Central memory CD8-positive, alpha-beta T cell (primary cell): ENCODE measurements around the gene RUNX3.
"Not testable (repeated sequence)": the region's sequence is repeated elsewhere in the genome, so short reads cannot be mapped to it uniquely, and the experiment has no call there.

ENCODE experiments used
- ATAC-seq: fragments of 150-1000 bp; cut with Tn5 transposase; replicated peaks from 2 replicates; pipeline ENCODE4 v1.10.0; 2022; ENCODE audit warnings: mild to moderate bottlenecking, moderate FRiP score, moderate number of reproducible peaks; ENCODE audit not compliant: poor library complexity, severe bottlenecking; ENCODE audit errors: extremely low read depth
- DNase-seq, 2 donors: peaks; one replicate each; pipeline ENCODE4 v3.0.0; 2021; ENCODE audit warnings: low spot score in 2 of 2
- H3K27ac Mint-ChIP-seq: one replicate; pipeline ENCODE4 v1.8.0; 2022; ENCODE audit warnings: low read depth, mild to moderate bottlenecking, moderate library complexity, mixed read lengths
- H3K27me3 Mint-ChIP-seq: one replicate; pipeline ENCODE4 v1.8.0; 2022; ENCODE audit warnings: mixed read lengths
- H3K36me3 Mint-ChIP-seq: one replicate; pipeline ENCODE4 v1.8.0; 2022; ENCODE audit warnings: mild to moderate bottlenecking, moderate library complexity, mixed read lengths; ENCODE audit not compliant: insufficient read depth
- H3K4me1 Mint-ChIP-seq: one replicate; pipeline ENCODE4 v1.8.0; 2022; ENCODE audit warnings: mixed read lengths
- H3K4me3 Mint-ChIP-seq: one replicate; pipeline ENCODE4 v1.8.0; 2022; ENCODE audit warnings: mild to moderate bottlenecking, moderate library complexity, mixed read lengths
- H3K9me3 Mint-ChIP-seq: one replicate; pipeline ENCODE4 v1.8.0; 2022; ENCODE audit warnings: mixed read lengths

The RUNX3 gene

DNA sequence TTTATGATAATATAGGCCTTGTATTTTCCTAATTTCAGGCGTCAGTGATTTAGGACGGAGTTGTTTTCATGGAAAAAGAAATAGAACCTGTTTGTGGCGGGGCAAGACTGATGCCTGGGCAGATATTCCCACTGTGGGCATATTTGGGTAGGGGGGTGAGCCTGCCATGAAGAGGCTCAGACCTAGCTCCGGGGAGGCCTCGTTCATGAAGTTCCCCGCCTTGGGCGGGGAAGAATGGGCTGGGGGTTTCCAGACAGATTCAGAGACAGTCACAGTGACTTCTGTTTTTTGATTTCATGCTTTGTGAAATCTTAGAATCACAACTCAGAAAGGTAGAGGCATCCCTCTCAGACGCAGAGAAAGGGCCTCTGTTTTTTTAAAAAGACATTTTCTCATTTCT lies 36.1 kb downstream of the RUNX3 start:
- peak overlapping the region; percentile 32 for H3K27ac Mint-ChIP-seq
- H3K4me3 Mint-ChIP-seq: no peak overlapping the region
- ATAC-seq (no peak), DNase-seq (peak in 1 of 2 donors; percentile 7)
- H3K9me3 Mint-ChIP-seq: peaks cover 6% of the 10 kb centered on the region
- H3K36me3 Mint-ChIP-seq: peaks cover 15% of the 10 kb centered on the region
- no peaks in the 10 kb centered on the region for H3K27me3 Mint-ChIP-seq
- H3K4me1 Mint-ChIP-seq: peaks cover 20% of the 10 kb centered on the region

- no peak for DNase-seq
- H3K36me3 Mint-ChIP-seq: peaks cover 15% of the 10 kb centered on the region
- no peak overlapping the region for H3K27ac Mint-ChIP-seq
- no peak overlapping the region for H3K4me3 Mint-ChIP-seq
- no peak for ATAC-seq
- peaks cover 17% of the 10 kb centered on the region for H3K4me1 Mint-ChIP-seq
- H3K27me3 Mint-ChIP-seq: no peaks in the 10 kb centered on the region
- H3K9me3 Mint-ChIP-seq: peaks cover 6% of the 10 kb centered on the region
These were observed 36.6 kb downstream of the RUNX3 start for GRCh38 chr1:24893431-24893830.

GRCh38 chr1:24892188-24893153 lies 37.6 kb downstream of the RUNX3 start:
- H3K36me3 Mint-ChIP-seq: peaks cover 15% of the 10 kb centered on the region
- ATAC-seq: no peak
- H3K9me3 Mint-ChIP-seq: peaks cover 6% of the 10 kb centered on the region
- peaks cover 8% of the 10 kb centered on the region for H3K4me1 Mint-ChIP-seq
- H3K4me3 Mint-ChIP-seq: no peak overlapping the region
- peak in 1 of 2 donors; percentile 9 for DNase-seq
- no peaks in the 10 kb centered on the region for H3K27me3 Mint-ChIP-seq
- H3K27ac Mint-ChIP-seq: peak overlapping the region; percentile 11

DNA sequence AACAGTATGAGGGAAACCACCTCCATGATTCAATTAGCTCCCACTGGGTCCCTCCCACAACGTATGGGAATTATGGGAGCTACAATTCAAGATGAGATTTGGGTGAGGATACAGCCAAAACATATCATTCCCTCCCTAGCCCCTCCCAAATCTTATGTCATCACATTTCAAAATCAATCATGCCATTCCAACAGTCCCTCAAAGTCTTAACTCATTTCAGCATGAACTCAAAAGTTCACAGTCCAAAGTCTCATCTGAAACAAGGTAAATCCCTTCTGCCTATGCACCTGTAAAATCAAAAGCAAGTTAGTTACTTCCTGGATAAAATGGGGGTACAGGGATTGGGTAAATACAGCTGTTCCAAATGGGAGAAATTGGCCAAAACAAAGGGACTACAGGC lies 38.7 kb downstream of the RUNX3 start:
- H3K27ac Mint-ChIP-seq, H3K9me3 Mint-ChIP-seq, H3K4me3 Mint-ChIP-seq, H3K27me3 Mint-ChIP-seq, H3K4me1 Mint-ChIP-seq, DNase-seq, ATAC-seq: not testable (repeated sequence)
- peaks cover 15% of the 10 kb centered on the region for H3K36me3 Mint-ChIP-seq

- Mint-ChIP-seq H3K27me3 (no peaks in the 10 kb centered on the region), H3K9me3 (peaks cover 6% of the 10 kb centered on the region), H3K27ac (no peak overlapping the region), H3K36me3 (peaks cover 15% of the 10 kb centered on the region), H3K4me3 (no peak overlapping the region), H3K4me1 (no peaks in the 10 kb centered on the region)
- no peak for DNase-seq
- no peak for ATAC-seq
These were observed 39.2 kb downstream of the RUNX3 start for GRCh38 chr1:24890887-24891286.

GRCh38 chr1:24888971-24889676 lies 41.0 kb downstream of the RUNX3 start:
- no peak for DNase-seq
- Mint-ChIP-seq H3K36me3 (peaks cover 15% of the 10 kb centered on the region), H3K4me1 (no peaks in the 10 kb centered on the region), H3K27me3 (no peaks in the 10 kb centered on the region), H3K27ac (no peak overlapping the region), H3K4me3 (no peak overlapping the region), H3K9me3 (peaks cover 15% of the 10 kb centered on the region)
- ATAC-seq: no peak

- Mint-ChIP-seq H3K27ac (no peak overlapping the region), H3K36me3 (peaks cover 12% of the 10 kb centered on the region), H3K27me3 (no peaks in the 10 kb centered on the region), H3K4me3 (no peak overlapping the region), H3K4me1 (no peaks in the 10 kb centered on the region), H3K9me3 (peaks cover 17% of the 10 kb centered on the region)
- DNase-seq: no peak
- ATAC-seq: no peak
These were observed 41.8 kb downstream of the RUNX3 start for GRCh38 chr1:24888061-24888970.

DNA sequence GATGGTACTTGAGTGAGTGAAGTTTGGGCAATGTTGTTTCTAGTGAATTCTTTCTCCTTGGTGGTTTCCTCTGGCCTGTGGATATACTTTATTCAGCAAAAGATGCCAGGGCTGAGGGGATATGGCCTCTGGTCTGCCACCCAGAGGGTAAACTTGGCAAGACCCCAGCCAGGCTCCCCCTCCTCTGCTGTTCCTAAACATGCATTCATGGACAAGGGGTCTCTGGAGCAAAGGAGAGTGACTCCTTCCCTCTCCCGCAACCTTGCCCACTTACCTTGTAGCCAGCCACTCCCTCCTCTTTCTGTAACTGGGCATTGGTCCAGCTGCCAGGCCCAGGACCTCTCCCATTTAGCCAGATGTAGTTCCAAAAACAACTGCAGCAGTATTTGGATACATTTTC lies 43.8 kb downstream of the RUNX3 start:
- Mint-ChIP-seq H3K4me3 (no peak overlapping the region), H3K36me3 (peaks cover 12% of the 10 kb centered on the region), H3K9me3 (peaks cover 11% of the 10 kb centered on the region), H3K27ac (no peak overlapping the region), H3K27me3 (no peaks in the 10 kb centered on the region), H3K4me1 (no peaks in the 10 kb centered on the region)
- no peak for ATAC-seq
- no peak for DNase-seq

- Mint-ChIP-seq H3K27me3 (no peaks in the 10 kb centered on the region), H3K9me3 (peaks cover 11% of the 10 kb centered on the region), H3K27ac (no peak overlapping the region), H3K4me3 (no peak overlapping the region), H3K36me3 (peaks cover 11% of the 10 kb centered on the region), H3K4me1 (no peaks in the 10 kb centered on the region)
- DNase-seq (no peak), ATAC-seq (no peak)
These were observed 45.3 kb downstream of the RUNX3 start for GRCh38 chr1:24884751-24885150.

DNA sequence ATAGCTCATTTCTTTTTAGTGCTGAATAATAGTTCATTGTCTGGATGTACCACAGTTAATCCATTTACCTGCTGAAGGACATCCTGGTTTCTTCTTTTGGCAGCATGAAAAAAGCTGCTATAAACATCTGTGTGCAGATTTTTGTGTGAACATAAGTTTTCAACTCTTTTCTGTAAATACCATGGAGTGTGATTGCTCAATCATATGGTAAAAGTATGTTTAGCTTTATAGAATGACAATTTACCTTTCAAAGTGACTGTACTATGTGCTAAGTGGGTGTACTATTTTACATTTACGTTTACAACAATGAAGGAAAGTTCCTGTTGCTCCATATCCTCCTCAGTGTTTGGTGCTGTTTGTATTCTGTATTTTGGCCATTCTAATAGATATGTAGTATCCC lies 49.0 kb downstream of the RUNX3 start:
- no peaks in the 10 kb centered on the region for H3K27me3 Mint-ChIP-seq
- no peak overlapping the region for H3K27ac Mint-ChIP-seq
- H3K9me3 Mint-ChIP-seq: peaks cover 11% of the 10 kb centered on the region
- DNase-seq: no peak
- no peak for ATAC-seq
- no peaks in the 10 kb centered on the region for H3K4me1 Mint-ChIP-seq
- H3K36me3 Mint-ChIP-seq: peaks cover 2% of the 10 kb centered on the region
- H3K4me3 Mint-ChIP-seq: no peak overlapping the region

DNA sequence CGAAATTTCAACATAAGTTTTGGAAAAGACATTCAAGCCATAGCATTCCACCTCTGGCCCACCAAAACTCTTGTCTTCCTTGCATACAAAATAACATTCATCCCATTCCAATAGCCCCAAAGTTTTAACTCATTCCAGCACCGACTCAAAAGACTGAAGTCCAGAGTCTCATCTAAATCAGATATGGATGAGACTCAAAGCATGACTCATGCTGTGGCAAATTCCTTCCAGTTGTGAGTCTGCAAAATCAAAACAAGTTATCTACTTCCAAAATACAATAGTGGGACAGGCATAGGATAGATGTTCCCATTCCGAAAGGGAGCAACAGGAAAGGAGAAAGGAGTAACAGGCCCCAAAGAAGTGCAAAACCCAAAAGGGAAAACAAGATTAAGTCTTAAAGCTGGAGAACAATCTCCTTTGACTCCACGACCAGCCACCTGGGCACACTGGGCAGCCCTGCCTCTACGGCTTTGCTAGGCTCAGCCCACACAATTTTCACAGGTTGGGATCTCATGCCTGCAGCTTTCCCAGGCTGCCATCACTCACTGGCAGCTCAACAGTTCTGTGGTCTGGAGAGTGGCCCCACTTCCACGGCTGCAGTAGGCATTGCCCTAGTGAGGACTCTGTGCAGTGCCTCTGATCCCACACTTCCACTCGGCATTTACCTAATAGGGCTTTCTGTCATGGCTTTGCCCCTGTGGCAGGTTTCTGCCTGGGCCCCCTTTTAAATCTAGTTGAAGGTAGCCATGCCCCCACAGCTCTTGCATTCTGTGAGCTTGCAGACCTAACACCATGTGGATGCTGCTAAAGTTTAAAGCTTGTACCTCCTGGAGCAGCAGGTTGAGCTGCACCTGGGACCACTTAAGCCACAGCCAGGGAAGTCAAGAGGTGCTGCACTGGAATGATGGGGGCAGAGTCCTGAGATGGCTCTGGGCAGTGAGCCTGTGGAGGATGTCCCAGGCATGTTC lies 51.0 kb downstream of the RUNX3 start:
- Mint-ChIP-seq H3K27ac (no peak overlapping the region), H3K4me3 (no peak overlapping the region), H3K4me1 (no peaks in the 10 kb centered on the region), H3K27me3 (no peaks in the 10 kb centered on the region), H3K9me3 (peaks cover under 1% of the 10 kb centered on the region), H3K36me3 (peaks cover 2% of the 10 kb centered on the region)
- DNase-seq: no peak
- ATAC-seq: no peak
